Pancreas (tissue), 10 donors: Measurements from ENCODE around the gene MT1A. TPM values are rescaled to one million over a fixed set of nuclear protein-coding genes. Genes with fewer than 3 reads are reported as not detected.

Experiments used
- ATAC-seq, 4 donors: fragments of 200-7000 bp; cut with Tn5 transposase; one replicate each; pipeline versions ENCODE4 v1.8.0 to v1.9.1; 2020; ENCODE audit warnings: mild to moderate bottlenecking in 4 of 4, moderate library complexity in 4 of 4
- DNase-seq, 6 donors: peaks; one replicate each; pipeline ENCODE4 v3.0.0-alpha.2; 2020
- FAIRE-seq: peaks from 2 replicates; lab custom pipeline; 2012; peaks lifted over from hg19 to GRCh38; lab: Jason Lieb, UNC
- H3K27ac ChIP-seq, 4 donors: fragments of 200-600 bp; sonication (generic); 1 replicate in 3 of 4; 2 replicates in 1 of 4; pipeline versions ENCODE4 v1.5.0 to v1.8.0; 2020
- H3K27me3 ChIP-seq, 4 donors: fragments of 200-600 bp; one replicate each; pipeline ENCODE4 v1.8.0; 2021
- H3K36me3 ChIP-seq, 3 donors: fragments of 200-600 bp; sonication (generic) in 1 of 3; one replicate each; pipeline versions ENCODE4 v1.5.0 to v1.8.0; 2020 to 2021
- H3K4me1 ChIP-seq, 3 donors: fragments of 200-600 bp; one replicate each; pipeline ENCODE4 v1.8.0; 2021
- H3K4me3 ChIP-seq, 4 donors: fragments of 200-600 bp; sonication (generic) in 2 of 4; one replicate each; pipeline versions ENCODE4 v1.5.0 to v1.8.0; 2020 to 2021
- H3K9me3 ChIP-seq, 4 donors: fragments of 200-600 bp; one replicate each; pipeline ENCODE4 v1.8.0; 2021
- CTCF ChIP-seq, 4 donors: fragments of 200-600 bp; sonication (generic) in 3 of 4; IDR thresholded peaks; one replicate each; pipeline versions ENCODE4 v1.5.0 to v1.8.0; 2021; ENCODE audit warnings: antibody characterized with exemption in 4 of 4
- WGBS, 2 donors: extraction: QIAGEN DNeasy Blood & Tissue Kit; methylation state at CpG; one replicate each; pipeline ENCODE4 v1.1.7; 2013; 5-methylcytosine and 5-hydroxymethylcytosine counted together
- intact Hi-C, 3 donors: fragments of 100-400 bp; cut with DNase I; formaldehyde crosslinking; loops; one replicate each; pipeline versions ENCODE4 v1.11.1 to v1.14.2; 2022
- polyA plus RNA-seq, 2 donors: library from polyadenylated mRNA; stranded (reverse); fragments of 200-250 nt; gene quantifications; one replicate each; pipeline ENCODE4 v1.2.3, GENCODE V29; 2013
- total RNA-seq, 6 donors: library from RNA; stranded (reverse); fragmentation: NEBNext Ultra II Directional in 4 of 6; extraction: Animal tissue kit (Norgen Biotek cat#: 25700) in 4 of 6; gene quantifications; one replicate each; pipeline versions ENCODE4 v1.2.1 to v1.2.4, GENCODE V29; 2021 to 2023
- donor health status: healthy with polysubstance abuse.
- donor health status: DM: no; HTN: no; CAD: no; lungs with moderate emphysema.
- donor health status: DM: no; HTN: no; CAD: no.
- donor health status: control.
- donor health status: control.
- donor health status: Bipolar disorder and iron deficiency.
- donor health status: DM: yes; HTN: yes; CAD: no.
- donor health status: DM: no; HTN: no; CAD: no.
- donor health status: DM: no; HTN: no; CAD: no.
- donor health status: DM: yes; HTN: yes; CAD: no.

Gene MT1A
- total and polyA plus RNA-seq, 8 donors: 1.6 to 66.7 (median 4.4) TPM

- intact Hi-C loops: no loop called here
- Histone ChIP-seq H3K4me1 (peaks cover 0 to 3% (median 0%) of the 10 kb centered on the region in 3 donors), H3K27me3 (no peaks in the 10 kb centered on the region), H3K4me3 (no peak overlapping the region), H3K9me3 (no peaks in the 10 kb centered on the region), H3K36me3 (no peaks in the 10 kb centered on the region), H3K27ac (no peak overlapping the region)
- 89 to 96% methylated on average over 6 of the region's 6 CpGs for WGBS, 2 donors
- ATAC-seq: no peak
- DNase-seq: no peak
- TF ChIP-seq CTCF (IDR thresholded peaks at IDR 0.05): no peak
- no peak for FAIRE-seq
Observed at GRCh38 chr16:56593573-56594291, 44.7 kb upstream of the MT1A start.

- intact Hi-C loops: no loop called here
Observed at GRCh38 chr16:56594292-56594619, 44.2 kb upstream of the MT1A start.

GRCh38 chr16:56600398-56600999, 38.0 kb upstream of the MT1A start:
- peak; percentile 20 to 50 (median 34) for TF ChIP-seq CTCF (IDR thresholded peaks at IDR 0.05)
- no peaks in the 10 kb centered on the region for H3K27me3 ChIP-seq

More at GRCh38 chr16:56594292-56594619, 44.2 kb upstream of the MT1A start:
- no peak overlapping the region for H3K4me3 ChIP-seq
- no peaks in the 10 kb centered on the region for H3K36me3 ChIP-seq
- no peak for TF ChIP-seq CTCF (IDR thresholded peaks at IDR 0.05)
- WGBS, 2 donors: 92 to 98% methylated on average over 5 of the region's 5 CpGs
- no peak for ATAC-seq
- peaks cover 0 to 3% (median 0%) of the 10 kb centered on the region in 3 donors for H3K4me1 ChIP-seq
- H3K27ac ChIP-seq: no peak overlapping the region
- no peak for FAIRE-seq
- H3K9me3 ChIP-seq: no peaks in the 10 kb centered on the region
- H3K27me3 ChIP-seq: no peaks in the 10 kb centered on the region
- no peak for DNase-seq

GRCh38 chr16:56601325-56601724, 37.1 kb upstream of the MT1A start:
- H3K27ac ChIP-seq: no peak overlapping the region
- intact Hi-C loops: no loop called here
- no peaks in the 10 kb centered on the region for H3K27me3 ChIP-seq
- no peaks in the 10 kb centered on the region for H3K4me1 ChIP-seq
- no peak for DNase-seq
- no peak overlapping the region for H3K4me3 ChIP-seq
- H3K36me3 ChIP-seq: no peaks in the 10 kb centered on the region
- WGBS, 2 donors: 58 to 65% methylated on average over 9 of the region's 9 CpGs
- no peak for ATAC-seq
- no peak for TF ChIP-seq CTCF (IDR thresholded peaks at IDR 0.05)
- H3K9me3 ChIP-seq: no peaks in the 10 kb centered on the region
- FAIRE-seq: no peak

More at GRCh38 chr16:56600398-56600999, 38.0 kb upstream of the MT1A start:
- peak in 3 of 4 donors; percentile 61 to 76 (median 71) for ATAC-seq
- peak in 1 of 6 donors; percentile 49 for DNase-seq
- FAIRE-seq: no peak
- H3K27ac ChIP-seq: no peak overlapping the region
- no peaks in the 10 kb centered on the region for H3K36me3 ChIP-seq
- no peaks in the 10 kb centered on the region for H3K4me1 ChIP-seq
- H3K4me3 ChIP-seq: no peak overlapping the region
- intact Hi-C loops: no loop called here
- H3K9me3 ChIP-seq: no peaks in the 10 kb centered on the region
- WGBS, 2 donors: 19 to 20% methylated on average over 8 of the region's 8 CpGs

- TF ChIP-seq CTCF (IDR thresholded peaks at IDR 0.05): peak in 1 of 4 donors; percentile 19
- WGBS, 2 donors: 47 to 55% methylated on average over 4 of the region's 4 CpGs
- Histone ChIP-seq H3K9me3 (no peaks in the 10 kb centered on the region), H3K36me3 (no peaks in the 10 kb centered on the region), H3K4me3 (no peak overlapping the region), H3K27me3 (no peaks in the 10 kb centered on the region), H3K4me1 (peaks cover 0 to 11% (median 0%) of the 10 kb centered on the region in 3 donors), H3K27ac (no peak overlapping the region)
- no peak for FAIRE-seq
- peak in 5 of 6 donors; percentile 25 to 59 (median 44) for DNase-seq
- intact Hi-C loops: no loop called here
- peak in 2 of 4 donors; percentile 13 to 23 for ATAC-seq
Observed at GRCh38 chr16:56603589-56603988, 34.9 kb upstream of the MT1A start.
